HG03066 (cell line): ENCODE data around the gene DIAPH1.

Experiments
- ATAC-seq: cut with Tn5 transposase; IDR thresholded peaks from one replicate; pipeline ENCODE4 v1.9.1; 2021; ENCODE audit warnings: low read depth; ENCODE audit not compliant: unreplicated experiment

DIAPH1 gene

GRCh38 chr5:141508798-141509611 is 109.8 kb downstream of the DIAPH1 start:
- ATAC-seq = no peak

GRCh38 chr5:141508440-141508797 is 110.4 kb downstream of the DIAPH1 start:
- ATAC-seq = no peak

GRCh38 chr5:141507387-141508091 is 111.3 kb downstream of the DIAPH1 start:
- peak; percentile 60 for ATAC-seq

- ATAC-seq = no peak
These were observed 112.2 kb downstream of the DIAPH1 start for GRCh38 chr5:141506381-141507155.

GRCh38 chr5:141504216-141504615 is 114.6 kb downstream of the DIAPH1 start:
- no peak for ATAC-seq

GRCh38 chr5:141503681-141504080 is 115.1 kb downstream of the DIAPH1 start:
- no peak for ATAC-seq

GRCh38 chr5:141501761-141502160 is 117.0 kb downstream of the DIAPH1 start:
- ATAC-seq = no peak

GRCh38 chr5:141496038-141496437 is 122.8 kb downstream of the DIAPH1 start:
- ATAC-seq = no peak

GRCh38 chr5:141495453-141495811 is 123.4 kb downstream of the DIAPH1 start:
- no peak for ATAC-seq

- ATAC-seq = no peak
These were observed 123.9 kb downstream of the DIAPH1 start for GRCh38 chr5:141494761-141495452.

- ATAC-seq = no peak
These were observed 125.0 kb downstream of the DIAPH1 start for GRCh38 chr5:141493500-141494422.

- no peak for ATAC-seq
These were observed 126.5 kb downstream of the DIAPH1 start for GRCh38 chr5:141492168-141492885.

- no peak for ATAC-seq
These were observed 127.3 kb downstream of the DIAPH1 start for GRCh38 chr5:141491323-141492167.

- no peak for ATAC-seq
These were observed 128.0 kb downstream of the DIAPH1 start for GRCh38 chr5:141490771-141491170.

- ATAC-seq = no peak
These were observed 128.5 kb downstream of the DIAPH1 start for GRCh38 chr5:141490271-141490670.

GRCh38 chr5:141489841-141490240 is 129.0 kb downstream of the DIAPH1 start:
- no peak for ATAC-seq

- ATAC-seq = no peak
These were observed 129.9 kb downstream of the DIAPH1 start, which contains the start of gene PCDHGC5 for GRCh38 chr5:141488591-141489561. TSS of gene PCDHGC5 (plus strand) at chr5:141489081. CDS start at chr5:141489241, 160 bp downstream.
